AG04449 (cell line): ENCODE measurements around the gene SLC46A1.

Experiments used
- CTCF ChIA-PET: fragments of 350-600 bp; formaldehyde crosslinking; extraction: SDS; loops from one replicate; lab custom pipeline; 2021; ENCODE audit warnings: antibody characterized with exemption; lab: Yijun Ruan, JAX
- POLR2A ChIA-PET: fragments of 400-600, 350-600 bp; formaldehyde crosslinking; extraction: SDS; loops from one replicate; lab custom pipeline; 2020; ENCODE audit warnings: antibody characterized with exemption, inconsistent platforms; lab: Yijun Ruan, JAX
- DNase-seq: peaks from one replicate; pipeline ENCODE4 v3.0.0-alpha.2; 2010; ENCODE audit warnings: low read depth, low spot score
- H3K4me3 ChIP-seq: 2 replicates; pipeline ENCODE4 v1.5.1; 2011; ENCODE audit warnings: low read depth, mild to moderate bottlenecking, control low read depth, low read length
- CTCF ChIP-seq: IDR thresholded peaks from one replicate; pipeline ENCODE4 v1.5.1; 2011; ENCODE audit warnings: mild to moderate bottlenecking, moderate library complexity, low read length, control low read depth, inconsistent platforms; ENCODE audit not compliant: insufficient read depth; ENCODE audit errors: missing control alignments

The SLC46A1 gene

GRCh38 chr17:28390141-28390540 is 15.9 kb downstream of the SLC46A1 start:
- CTCF ChIA-PET = interaction anchor here (1.2 to 1.6 kb wide), 2 partner anchors 11 to 27 kb away, joined by 4 to 6 read pairs; no protein-coding TSS in a partner anchor

GRCh38 chr17:28388106-28388505 is 17.9 kb downstream of the SLC46A1 start:
- CTCF ChIA-PET = no interaction called here
- no peak for DNase-seq
- POLR2A ChIA-PET = no interaction called here
- no peak for TF ChIP-seq CTCF
- H3K4me3 ChIP-seq = no peak overlapping the region

More at GRCh38 chr17:28390141-28390540, 15.9 kb downstream of the SLC46A1 start:
- TF ChIP-seq CTCF = no peak
- H3K4me3 ChIP-seq = no peak overlapping the region
- no peak for DNase-seq
- POLR2A ChIA-PET = no interaction called here

DNA sequence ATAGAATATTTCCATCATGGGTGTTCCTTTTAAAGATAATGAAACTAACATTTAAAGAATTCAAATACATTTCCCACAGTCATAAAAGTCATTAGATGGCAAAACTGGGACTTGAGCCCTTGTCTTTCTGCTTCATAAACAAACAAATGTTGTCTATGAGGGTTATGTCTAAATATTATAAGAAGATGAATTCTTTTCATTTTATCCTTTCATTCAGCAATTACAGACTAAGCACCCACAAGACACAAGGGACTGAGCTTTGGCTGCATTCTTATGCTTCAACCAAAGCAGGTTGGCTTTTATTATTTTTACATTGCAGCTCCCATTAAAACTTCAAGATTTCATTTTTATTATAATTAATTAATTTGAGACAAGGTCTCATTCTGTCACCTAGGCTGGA is 19.6 kb downstream of the SLC46A1 start:
- POLR2A ChIA-PET = no interaction called here
- no peak overlapping the region for H3K4me3 ChIP-seq
- CTCF ChIA-PET = interaction anchor here (1.4 kb wide), 1 partner anchor 31 kb away, joined by 5 read pairs; no protein-coding TSS in a partner anchor
- TF ChIP-seq CTCF = no peak
- DNase-seq = no peak

GRCh38 chr17:28385406-28385805 is 20.6 kb downstream of the SLC46A1 start:
- TF ChIP-seq CTCF = no peak
- DNase-seq = no peak
- CTCF ChIA-PET = interaction anchor here (1.0 to 1.5 kb wide), 3 partner anchors 9 to 31 kb away, joined by 3 to 4 read pairs (median 4); no protein-coding TSS in a partner anchor
- no peak overlapping the region for H3K4me3 ChIP-seq
- POLR2A ChIA-PET = no interaction called here

DNA sequence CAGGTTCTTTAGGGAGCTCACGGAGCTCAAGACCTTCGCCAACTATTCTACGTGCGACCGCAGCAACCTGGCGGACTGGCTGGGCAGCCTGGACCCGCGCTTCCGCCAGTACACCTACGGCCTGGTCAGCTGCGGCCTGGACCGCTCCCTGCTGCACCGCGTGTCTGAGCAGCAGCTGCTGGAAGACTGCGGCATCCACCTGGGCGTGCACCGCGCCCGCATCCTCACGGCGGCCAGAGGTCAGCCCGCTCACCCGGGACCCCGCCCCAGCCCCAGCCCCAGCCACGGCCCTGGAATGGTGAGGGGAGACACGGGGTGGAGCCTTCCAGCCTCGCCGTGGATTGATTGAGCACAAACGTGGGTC is 21.0 kb downstream of the SLC46A1 start:
- ChIA-PET POLR2A (no interaction called here), CTCF (interaction anchor here (1.0 to 1.5 kb wide), 3 partner anchors 9 to 32 kb away, joined by 3 to 4 read pairs (median 4); no protein-coding TSS in a partner anchor)
- no peak overlapping the region for H3K4me3 ChIP-seq
- TF ChIP-seq CTCF = no peak
- DNase-seq = no peak

GRCh38 chr17:28384281-28385036 is 21.6 kb downstream of the SLC46A1 start:
- CTCF ChIA-PET = interaction anchor here (1.1 to 1.5 kb wide), 2 partner anchors 10 to 17 kb away, joined by 3 to 4 read pairs; no protein-coding TSS in a partner anchor
- POLR2A ChIA-PET = interaction anchor here (1.0 kb wide), 1 partner anchor 10 kb away, joined by 4 read pairs; no protein-coding TSS in a partner anchor
- TF ChIP-seq CTCF = no peak
- H3K4me3 ChIP-seq = no peak overlapping the region
- no peak for DNase-seq
